ENCODE measurements around the gene STARD3NL. TPM values are rescaled to one million over a fixed set of nuclear protein-coding genes. Genes with fewer than 3 reads are reported as not detected.

STARD3NL gene
- polyA plus RNA-seq, 3 donors = 36.6 to 100 (median 86.8) TPM

DNA sequence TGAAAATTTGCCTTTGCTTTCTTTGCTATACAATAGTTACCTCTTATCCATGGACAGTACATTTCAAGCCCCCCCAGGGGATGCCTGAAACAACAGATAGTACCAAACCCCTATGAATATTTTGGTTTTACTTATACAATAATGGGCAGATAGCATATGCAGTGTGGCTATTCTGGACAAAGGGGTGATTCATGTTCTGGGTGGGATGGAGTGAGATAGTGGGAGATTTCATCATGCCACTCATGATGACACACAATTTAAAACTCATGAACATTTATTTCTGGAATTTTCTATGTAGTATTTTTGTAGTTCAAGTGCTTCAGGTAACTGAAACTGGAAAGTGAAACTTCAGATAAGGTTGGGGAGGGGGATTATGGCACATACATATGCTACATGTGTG lies 12.0 kb downstream of the STARD3NL start:
- H3K36me3 Mint-ChIP-seq = peaks cover 7 to 10% of the 10 kb centered on the region in 2 donors
- peaks cover 0 to 4% (median 0%) of the 10 kb centered on the region in 7 donors for H3K9me3 Mint-ChIP-seq
- no peak overlapping the region for H3K4me3 ChIP-seq (replicated peaks in 1 of 3; ENCODE audit: low read depth in 2 of 3, low read length in 3 of 3)
- H2AFZ ChIP-seq (ENCODE audit: insufficient read depth, low read depth, low read length, poor library complexity, severe bottlenecking) = no peak overlapping the region
- no peak overlapping the region for H3K27ac ChIP-seq (ENCODE audit: low read depth in 1 of 2, low read length in 2 of 2)
- H3K27ac Mint-ChIP-seq = no peak overlapping the region
- H3K79me2 ChIP-seq (ENCODE audit: insufficient read depth, low read length) = peaks cover 98% of the 10 kb centered on the region
- DNase-seq = peak in 1 of 3 donors; percentile 39
- H3K9me3 ChIP-seq (replicated peaks in 1 of 2; ENCODE audit: control insufficient read depth in 1 of 2, insufficient read depth in 1 of 2, low read length in 2 of 2) = no peaks in the 10 kb centered on the region
- H3K4me3 Mint-ChIP-seq = no peak overlapping the region
- TF ChIP-seq, protein P1, sequence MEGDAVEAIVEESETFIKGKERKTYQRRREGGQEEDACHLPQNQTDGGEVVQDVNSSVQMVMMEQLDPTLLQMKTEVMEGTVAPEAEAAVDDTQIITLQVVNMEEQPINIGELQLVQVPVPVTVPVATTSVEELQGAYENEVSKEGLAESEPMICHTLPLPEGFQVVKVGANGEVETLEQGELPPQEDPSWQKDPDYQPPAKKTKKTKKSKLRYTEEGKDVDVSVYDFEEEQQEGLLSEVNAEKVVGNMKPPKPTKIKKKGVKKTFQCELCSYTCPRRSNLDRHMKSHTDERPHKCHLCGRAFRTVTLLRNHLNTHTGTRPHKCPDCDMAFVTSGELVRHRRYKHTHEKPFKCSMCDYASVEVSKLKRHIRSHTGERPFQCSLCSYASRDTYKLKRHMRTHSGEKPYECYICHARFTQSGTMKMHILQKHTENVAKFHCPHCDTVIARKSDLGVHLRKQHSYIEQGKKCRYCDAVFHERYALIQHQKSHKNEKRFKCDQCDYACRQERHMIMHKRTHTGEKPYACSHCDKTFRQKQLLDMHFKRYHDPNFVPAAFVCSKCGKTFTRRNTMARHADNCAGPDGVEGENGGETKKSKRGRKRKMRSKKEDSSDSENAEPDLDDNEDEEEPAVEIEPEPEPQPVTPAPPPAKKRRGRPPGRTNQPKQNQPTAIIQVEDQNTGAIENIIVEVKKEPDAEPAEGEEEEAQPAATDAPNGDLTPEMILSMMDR (IDR thresholded peaks at IDR 0.05) = no peak
- no peaks in the 10 kb centered on the region for H3K4me1 ChIP-seq (ENCODE audit: control insufficient read depth in 1 of 2, insufficient read depth in 2 of 2, low read length in 2 of 2)
- peaks cover 0 to 5% of the 10 kb centered on the region in 2 donors for H3K36me3 ChIP-seq (replicated peaks in 1 of 2; ENCODE audit: control insufficient read depth in 1 of 2, insufficient read depth in 2 of 2, low read length in 2 of 2)
- intact Hi-C loops (cut with micrococcal nuclease) = no loop called here
- H3K9ac ChIP-seq (ENCODE audit: insufficient read depth, low read length, poor library complexity, severe bottlenecking) = no peak overlapping the region
- no peak overlapping the region for H3K4me2 ChIP-seq (replicated peaks; ENCODE audit: extremely low read depth, low read length, poor library complexity, severe bottlenecking)
- peaks cover 42% of the 10 kb centered on the region for H3K4me1 Mint-ChIP-seq
- peaks cover 85% of the 10 kb centered on the region for H4K20me1 ChIP-seq (ENCODE audit: insufficient read depth, low read length)
- no peaks in the 10 kb centered on the region for H3K27me3 Mint-ChIP-seq (ENCODE audit: low read depth in 3 of 3)
- no peaks in the 10 kb centered on the region for H3K27me3 ChIP-seq (ENCODE audit: control insufficient read depth in 2 of 2, insufficient read depth in 2 of 2, low read length in 2 of 2)

DNA sequence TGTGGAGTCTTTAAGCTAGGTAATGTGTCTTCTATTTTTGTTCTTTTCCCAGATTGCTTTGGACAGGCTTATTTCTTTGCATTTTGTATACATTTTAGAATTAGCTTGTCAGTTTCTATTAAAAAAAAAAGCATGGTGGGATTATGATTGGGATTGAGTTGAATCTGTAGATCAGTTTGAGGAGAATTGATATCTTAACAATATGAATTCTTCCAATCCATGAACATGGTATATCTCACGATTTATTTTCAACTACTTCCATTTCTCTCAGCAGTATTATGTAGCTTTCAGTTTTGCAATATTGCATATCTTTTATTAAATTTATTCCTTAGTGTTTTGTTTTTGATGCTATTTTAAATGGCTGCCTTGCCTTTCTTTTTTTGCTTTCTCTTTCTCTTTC lies 13.7 kb downstream of the STARD3NL start:
- intact Hi-C loops (cut with micrococcal nuclease) = no loop called here
- no peak overlapping the region for H3K27ac ChIP-seq (ENCODE audit: low read depth in 1 of 2, low read length in 2 of 2)
- WGBS (ENCODE audit: insufficient coverage) = no CpG with 5 or more reads among the region's 1 CpG
- TF ChIP-seq, protein P1 (IDR thresholded peaks at IDR 0.05) = no peak
- no peak overlapping the region for H2AFZ ChIP-seq (ENCODE audit: insufficient read depth, low read depth, low read length, poor library complexity, severe bottlenecking)
- H3K4me3 Mint-ChIP-seq = no peak overlapping the region
- no peak overlapping the region for H3K4me2 ChIP-seq (replicated peaks; ENCODE audit: extremely low read depth, low read length, poor library complexity, severe bottlenecking)
- H3K79me2 ChIP-seq (ENCODE audit: insufficient read depth, low read length) = peaks cover 98% of the 10 kb centered on the region
- H3K27ac Mint-ChIP-seq = peak overlapping the region in 1 of 7 donors; percentile 47
- peaks cover 0 to 4% (median 0%) of the 10 kb centered on the region in 7 donors for H3K9me3 Mint-ChIP-seq
- H3K4me1 Mint-ChIP-seq = peaks cover 35% of the 10 kb centered on the region
- no peak overlapping the region for H3K9ac ChIP-seq (ENCODE audit: insufficient read depth, low read length, poor library complexity, severe bottlenecking)
- no peaks in the 10 kb centered on the region for H3K27me3 Mint-ChIP-seq (ENCODE audit: low read depth in 3 of 3)
- H3K36me3 ChIP-seq (replicated peaks in 1 of 2; ENCODE audit: control insufficient read depth in 1 of 2, insufficient read depth in 2 of 2, low read length in 2 of 2) = no peaks in the 10 kb centered on the region
- H3K4me1 ChIP-seq (ENCODE audit: control insufficient read depth in 1 of 2, insufficient read depth in 2 of 2, low read length in 2 of 2) = peaks cover 1 to 9% of the 10 kb centered on the region in 2 donors
- peaks cover 82% of the 10 kb centered on the region for H4K20me1 ChIP-seq (ENCODE audit: insufficient read depth, low read length)
- no peaks in the 10 kb centered on the region for H3K9me3 ChIP-seq (replicated peaks in 1 of 2; ENCODE audit: control insufficient read depth in 1 of 2, insufficient read depth in 1 of 2, low read length in 2 of 2)
- no peak overlapping the region for H3K4me3 ChIP-seq (replicated peaks in 1 of 3; ENCODE audit: low read depth in 2 of 3, low read length in 3 of 3)
- no peaks in the 10 kb centered on the region for H3K27me3 ChIP-seq (ENCODE audit: control insufficient read depth in 2 of 2, insufficient read depth in 2 of 2, low read length in 2 of 2)
- H3K36me3 Mint-ChIP-seq = peaks cover 3 to 6% of the 10 kb centered on the region in 2 donors
- DNase-seq = no peak
